Measurements from ENCODE around the gene ARSH.

The ARSH gene

DNA sequence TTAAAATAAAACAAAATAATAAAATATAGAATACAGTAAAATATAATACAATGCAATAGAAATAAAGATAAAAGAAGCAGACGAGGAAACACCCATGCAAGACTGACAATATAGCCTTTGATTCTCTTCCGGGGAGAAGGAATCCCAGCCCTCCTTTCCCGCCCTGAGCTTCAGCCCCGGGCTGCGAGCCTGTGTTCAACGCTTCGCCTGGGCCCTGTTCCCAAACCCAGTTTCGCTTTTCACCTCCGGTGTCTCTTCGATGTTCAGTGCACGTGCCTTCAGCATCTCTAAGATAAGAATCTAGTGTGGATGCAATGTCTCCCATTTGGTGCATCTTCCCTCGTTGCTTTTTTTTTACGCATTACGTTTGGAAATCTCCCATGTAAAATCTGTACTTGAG lies 38.8 kb upstream of the ARSH start:
- Histone ChIP-seq H2BK15ac (ENCODE audit: low read length) (no peak overlapping the region), H3K23ac (ENCODE audit: low read depth, low read length, poor library complexity) (no peak overlapping the region), H3K14ac (ENCODE audit: low read length) (no peak overlapping the region), H3K79me1 (ENCODE audit: low read depth, low read length) (no peaks in the 10 kb centered on the region), H2BK120ac (ENCODE audit: low read depth, low read length) (no peak overlapping the region), H2AK5ac (ENCODE audit: low read depth, low read length) (no peak overlapping the region), H3K9ac (ENCODE audit: low read depth, low read length, poor library complexity) (no peak overlapping the region), H4K8ac (ENCODE audit: low read depth, low read length) (no peak overlapping the region), H2AFZ (ENCODE audit: low read length) (peak overlapping the region; percentile 88), H3K18ac (ENCODE audit: low read length) (no peak overlapping the region), H3K4me3 (ENCODE audit: low read length in 2 of 2) (peak overlapping the region in 1 of 2 donors; percentile 28), H3K36me3 (replicated peaks in 1 of 2; ENCODE audit: control insufficient read depth in 2 of 2, insufficient read depth in 2 of 2, low read length in 2 of 2) (no peaks in the 10 kb centered on the region), H3K27ac (replicated peaks; ENCODE audit: low read length) (no peak overlapping the region), H3K4ac (ENCODE audit: low read length) (no peak overlapping the region), H4K91ac (ENCODE audit: low read depth, low read length, poor library complexity) (no peak overlapping the region), H3K4me2 (ENCODE audit: insufficient read depth, low read length, poor library complexity, severe bottlenecking) (no peak overlapping the region), H3K27me3 (ENCODE audit: control insufficient read depth in 3 of 3, insufficient read depth in 3 of 3, low read depth in 1 of 3, low read length in 3 of 3) (no peaks in the 10 kb centered on the region), H3K4me1 (ENCODE audit: control insufficient read depth in 2 of 2, insufficient read depth in 1 of 2, low read depth in 1 of 2, low read length in 2 of 2) (peaks cover 0 to 9% of the 10 kb centered on the region in 2 donors), H2BK12ac (ENCODE audit: low read length) (no peak overlapping the region), H2BK5ac (ENCODE audit: low read length) (no peak overlapping the region), H3K9me3 (replicated peaks in 1 of 2; ENCODE audit: control insufficient read depth in 2 of 2, insufficient read depth in 1 of 2, low read depth in 1 of 2, low read length in 2 of 2) (peaks cover 0 to 7% of the 10 kb centered on the region in 2 donors)
- WGBS, 2 donors (ENCODE audit: extremely low coverage in 2 of 2, insufficient read length in 2 of 2, insufficient replicate concordance in 1 of 2), result no CpG with 5 or more reads among the region's 14 CpGs
- DNase-seq (ENCODE audit: low spot score), result no peak

DNA sequence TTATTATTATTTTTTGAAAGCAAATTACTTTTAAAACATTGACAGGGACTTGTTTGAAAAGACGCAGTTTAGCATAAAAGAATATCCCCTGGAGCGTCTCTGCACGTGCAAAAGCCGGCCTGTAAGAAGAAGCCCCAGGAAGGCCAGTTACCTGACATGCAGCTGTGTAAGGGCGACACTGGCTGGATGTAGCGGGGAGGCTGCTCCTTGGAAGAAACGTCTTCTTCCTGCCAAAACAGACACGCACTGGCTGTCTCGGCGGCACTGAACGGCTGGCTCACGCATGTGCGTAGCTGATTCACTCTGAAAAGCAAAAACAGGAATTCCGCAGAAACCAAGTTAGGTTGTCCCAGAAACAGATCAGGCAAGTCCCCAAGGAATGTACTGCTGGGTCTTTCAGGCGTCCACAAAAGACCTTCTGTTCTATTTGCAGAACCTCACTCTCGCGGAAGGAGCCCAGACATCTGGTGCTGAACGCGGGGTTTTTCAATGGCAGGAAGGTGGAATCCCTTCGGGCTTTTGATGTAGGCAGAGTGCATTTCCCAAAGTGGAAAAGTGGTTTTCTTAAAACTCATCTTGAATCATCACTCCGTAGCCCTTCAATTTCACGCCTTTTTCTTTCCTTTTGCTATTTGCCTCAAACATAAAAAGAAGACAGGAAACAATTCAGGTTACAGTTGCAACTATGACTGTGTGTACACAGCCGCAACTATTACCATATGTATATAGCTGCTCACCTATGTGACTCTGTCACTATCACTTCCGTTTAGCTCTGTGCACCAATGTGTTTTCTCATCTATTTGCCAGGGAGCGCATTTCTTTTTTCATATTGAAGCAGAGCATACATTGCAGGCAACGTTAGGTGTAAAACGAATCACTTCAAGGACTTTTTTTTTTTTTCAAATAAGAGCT lies 38.1 kb upstream of the ARSH start:
- H3K4me1 ChIP-seq (ENCODE audit: control insufficient read depth in 2 of 2, insufficient read depth in 1 of 2, low read depth in 1 of 2, low read length in 2 of 2), result peaks cover 0 to 9% of the 10 kb centered on the region in 2 donors
- H3K14ac ChIP-seq (ENCODE audit: low read length), result no peak overlapping the region
- no peak overlapping the region for H3K23ac ChIP-seq (ENCODE audit: low read depth, low read length, poor library complexity)
- peaks cover 0 to 7% of the 10 kb centered on the region in 2 donors for H3K9me3 ChIP-seq (replicated peaks in 1 of 2; ENCODE audit: control insufficient read depth in 2 of 2, insufficient read depth in 1 of 2, low read depth in 1 of 2, low read length in 2 of 2)
- no peak overlapping the region for H3K4ac ChIP-seq (ENCODE audit: low read length)
- no peak for DNase-seq (ENCODE audit: low spot score)
- no peak overlapping the region for H3K4me2 ChIP-seq (ENCODE audit: insufficient read depth, low read length, poor library complexity, severe bottlenecking)
- H2BK5ac ChIP-seq (ENCODE audit: low read length), result no peak overlapping the region
- no peak overlapping the region for H2AK5ac ChIP-seq (ENCODE audit: low read depth, low read length)
- H3K79me1 ChIP-seq (ENCODE audit: low read depth, low read length), result no peaks in the 10 kb centered on the region
- no peaks in the 10 kb centered on the region for H3K36me3 ChIP-seq (replicated peaks in 1 of 2; ENCODE audit: control insufficient read depth in 2 of 2, insufficient read depth in 2 of 2, low read length in 2 of 2)
- no peak overlapping the region for H3K9ac ChIP-seq (ENCODE audit: low read depth, low read length, poor library complexity)
- H2AFZ ChIP-seq (ENCODE audit: low read length), result peak overlapping the region; percentile 88
- H3K4me3 ChIP-seq (ENCODE audit: low read length in 2 of 2), result peak overlapping the region in 1 of 2 donors; percentile 28
- H3K27me3 ChIP-seq (ENCODE audit: control insufficient read depth in 3 of 3, insufficient read depth in 3 of 3, low read depth in 1 of 3, low read length in 3 of 3), result no peaks in the 10 kb centered on the region
- H2BK15ac ChIP-seq (ENCODE audit: low read length), result no peak overlapping the region
- H2BK120ac ChIP-seq (ENCODE audit: low read depth, low read length), result no peak overlapping the region
- H3K18ac ChIP-seq (ENCODE audit: low read length), result no peak overlapping the region
- H3K27ac ChIP-seq (replicated peaks; ENCODE audit: low read length), result no peak overlapping the region
- WGBS, 2 donors (ENCODE audit: extremely low coverage in 2 of 2, insufficient read length in 2 of 2, insufficient replicate concordance in 1 of 2), result no CpG with 5 or more reads among the region's 27 CpGs
- no peak overlapping the region for H4K91ac ChIP-seq (ENCODE audit: low read depth, low read length, poor library complexity)
- H4K8ac ChIP-seq (ENCODE audit: low read depth, low read length), result no peak overlapping the region
- H2BK12ac ChIP-seq (ENCODE audit: low read length), result no peak overlapping the region

GRCh38 chrX:2969021-2969420 lies 37.3 kb upstream of the ARSH start:
- H2BK120ac ChIP-seq (ENCODE audit: low read depth, low read length), result no peak overlapping the region
- no peak overlapping the region for H2BK5ac ChIP-seq (ENCODE audit: low read length)
- no peak overlapping the region for H2BK15ac ChIP-seq (ENCODE audit: low read length)
- no peaks in the 10 kb centered on the region for H3K27me3 ChIP-seq (ENCODE audit: control insufficient read depth in 3 of 3, insufficient read depth in 3 of 3, low read depth in 1 of 3, low read length in 3 of 3)
- no peak overlapping the region for H2BK12ac ChIP-seq (ENCODE audit: low read length)
- no peak overlapping the region for H2AFZ ChIP-seq (ENCODE audit: low read length)
- H3K18ac ChIP-seq (ENCODE audit: low read length), result no peak overlapping the region
- no peak overlapping the region for H4K91ac ChIP-seq (ENCODE audit: low read depth, low read length, poor library complexity)
- no peak for DNase-seq (ENCODE audit: low spot score)
- no peaks in the 10 kb centered on the region for H3K36me3 ChIP-seq (replicated peaks in 1 of 2; ENCODE audit: control insufficient read depth in 2 of 2, insufficient read depth in 2 of 2, low read length in 2 of 2)
- H3K4me1 ChIP-seq (ENCODE audit: control insufficient read depth in 2 of 2, insufficient read depth in 1 of 2, low read depth in 1 of 2, low read length in 2 of 2), result peaks cover 0 to 7% of the 10 kb centered on the region in 2 donors
- H3K27ac ChIP-seq (replicated peaks; ENCODE audit: low read length), result no peak overlapping the region
- no peak overlapping the region for H2AK5ac ChIP-seq (ENCODE audit: low read depth, low read length)
- no peak overlapping the region for H3K4ac ChIP-seq (ENCODE audit: low read length)
- no peak overlapping the region for H3K14ac ChIP-seq (ENCODE audit: low read length)
- peaks cover 0 to 7% of the 10 kb centered on the region in 2 donors for H3K9me3 ChIP-seq (replicated peaks in 1 of 2; ENCODE audit: control insufficient read depth in 2 of 2, insufficient read depth in 1 of 2, low read depth in 1 of 2, low read length in 2 of 2)
- H3K23ac ChIP-seq (ENCODE audit: low read depth, low read length, poor library complexity), result no peak overlapping the region
- no peak overlapping the region for H4K8ac ChIP-seq (ENCODE audit: low read depth, low read length)
- no CpG with 5 or more reads among the region's 6 CpGs for WGBS, 2 donors (ENCODE audit: extremely low coverage in 2 of 2, insufficient read length in 2 of 2, insufficient replicate concordance in 1 of 2)
- H3K4me2 ChIP-seq (ENCODE audit: insufficient read depth, low read length, poor library complexity, severe bottlenecking), result no peak overlapping the region
- no peak overlapping the region for H3K4me3 ChIP-seq (ENCODE audit: low read length in 2 of 2)
- H3K79me1 ChIP-seq (ENCODE audit: low read depth, low read length), result no peaks in the 10 kb centered on the region
- no peak overlapping the region for H3K9ac ChIP-seq (ENCODE audit: low read depth, low read length, poor library complexity)

DNA sequence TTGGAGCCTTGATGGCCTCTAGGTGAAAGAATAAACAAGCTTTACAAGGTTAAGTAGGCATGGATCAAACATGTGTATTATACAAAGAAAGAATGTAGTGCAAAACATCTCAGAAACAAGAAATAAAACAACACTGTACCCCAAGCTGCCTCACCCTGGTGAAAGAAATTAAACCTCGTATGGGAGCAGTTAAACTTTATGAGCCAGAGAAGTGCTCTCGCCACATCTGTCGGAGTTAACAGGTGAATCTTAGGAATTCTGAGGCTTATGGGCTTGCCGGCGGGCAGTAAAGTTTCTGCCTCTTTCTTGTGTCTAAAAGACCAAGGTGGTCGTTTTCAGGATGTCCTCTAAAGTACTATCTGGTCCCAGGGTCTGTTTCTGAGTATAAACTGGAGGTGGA lies 34.0 kb upstream of the ARSH start:
- peaks cover 0 to 7% of the 10 kb centered on the region in 2 donors for H3K4me1 ChIP-seq (ENCODE audit: control insufficient read depth in 2 of 2, insufficient read depth in 1 of 2, low read depth in 1 of 2, low read length in 2 of 2)
- no peaks in the 10 kb centered on the region for H3K79me1 ChIP-seq (ENCODE audit: low read depth, low read length)
- no CpG with 5 or more reads among the region's 6 CpGs for WGBS, 2 donors (ENCODE audit: extremely low coverage in 2 of 2, insufficient read length in 2 of 2, insufficient replicate concordance in 1 of 2)
- no peak overlapping the region for H4K8ac ChIP-seq (ENCODE audit: low read depth, low read length)
- no peak overlapping the region for H3K4ac ChIP-seq (ENCODE audit: low read length)
- no peak overlapping the region for H3K9ac ChIP-seq (ENCODE audit: low read depth, low read length, poor library complexity)
- no peak overlapping the region for H3K18ac ChIP-seq (ENCODE audit: low read length)
- H3K9me3 ChIP-seq (replicated peaks in 1 of 2; ENCODE audit: control insufficient read depth in 2 of 2, insufficient read depth in 1 of 2, low read depth in 1 of 2, low read length in 2 of 2), result peaks cover 0 to 7% of the 10 kb centered on the region in 2 donors
- H2AK5ac ChIP-seq (ENCODE audit: low read depth, low read length), result no peak overlapping the region
- H3K4me3 ChIP-seq (ENCODE audit: low read length in 2 of 2), result no peak overlapping the region
- no peak overlapping the region for H3K4me2 ChIP-seq (ENCODE audit: insufficient read depth, low read length, poor library complexity, severe bottlenecking)
- no peak overlapping the region for H3K23ac ChIP-seq (ENCODE audit: low read depth, low read length, poor library complexity)
- no peak overlapping the region for H2BK12ac ChIP-seq (ENCODE audit: low read length)
- no peak overlapping the region for H3K14ac ChIP-seq (ENCODE audit: low read length)
- no peak for DNase-seq (ENCODE audit: low spot score)
- no peak overlapping the region for H4K91ac ChIP-seq (ENCODE audit: low read depth, low read length, poor library complexity)
- H2AFZ ChIP-seq (ENCODE audit: low read length), result no peak overlapping the region
- H2BK15ac ChIP-seq (ENCODE audit: low read length), result no peak overlapping the region
- no peak overlapping the region for H2BK120ac ChIP-seq (ENCODE audit: low read depth, low read length)
- no peaks in the 10 kb centered on the region for H3K27me3 ChIP-seq (ENCODE audit: control insufficient read depth in 3 of 3, insufficient read depth in 3 of 3, low read depth in 1 of 3, low read length in 3 of 3)
- no peak overlapping the region for H3K27ac ChIP-seq (replicated peaks; ENCODE audit: low read length)
- no peaks in the 10 kb centered on the region for H3K36me3 ChIP-seq (replicated peaks in 1 of 2; ENCODE audit: control insufficient read depth in 2 of 2, insufficient read depth in 2 of 2, low read length in 2 of 2)
- no peak overlapping the region for H2BK5ac ChIP-seq (ENCODE audit: low read length)

Measured in neuronal stem cell (in vitro differentiated cells).